GM12801 (cell line): ENCODE data around the gene CHST8.

Source experiments
- CTCF ChIP-seq: IDR thresholded peaks from one replicate; pipeline ENCODE4 v1.5.1; 2011; ENCODE audit warnings: control low read depth; ENCODE audit not compliant: insufficient read length; ENCODE audit errors: extremely low read depth

CHST8 gene

GRCh38 chr19:33587150-33587549, 34.6 kb upstream of the CHST8 start:
- no peak for TF ChIP-seq CTCF

DNA sequence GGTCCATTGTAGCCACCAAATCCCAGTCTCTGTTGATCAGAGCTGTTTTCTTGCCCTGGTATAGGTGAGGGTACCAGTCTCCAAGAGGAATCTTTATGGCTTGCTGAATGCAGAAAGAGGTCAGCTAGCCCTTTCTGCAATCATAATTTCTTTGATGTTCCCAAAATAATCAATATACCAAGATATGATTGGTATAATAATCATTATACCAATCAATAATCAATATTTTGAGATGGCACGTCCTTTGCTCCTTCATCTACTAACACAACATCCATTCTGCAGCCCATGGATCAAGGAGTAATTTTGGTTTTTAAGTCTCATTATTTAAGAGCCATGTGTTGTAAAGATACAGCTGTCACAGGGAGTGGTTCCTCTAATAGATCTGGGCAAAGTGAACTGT, 31.5 kb upstream of the CHST8 start:
- no peak for TF ChIP-seq CTCF

- TF ChIP-seq CTCF, result no peak
Observed at GRCh38 chr19:33595783-33596182, 26.0 kb upstream of the CHST8 start.

GRCh38 chr19:33601583-33601982, 20.2 kb upstream of the CHST8 start:
- no peak for TF ChIP-seq CTCF

DNA sequence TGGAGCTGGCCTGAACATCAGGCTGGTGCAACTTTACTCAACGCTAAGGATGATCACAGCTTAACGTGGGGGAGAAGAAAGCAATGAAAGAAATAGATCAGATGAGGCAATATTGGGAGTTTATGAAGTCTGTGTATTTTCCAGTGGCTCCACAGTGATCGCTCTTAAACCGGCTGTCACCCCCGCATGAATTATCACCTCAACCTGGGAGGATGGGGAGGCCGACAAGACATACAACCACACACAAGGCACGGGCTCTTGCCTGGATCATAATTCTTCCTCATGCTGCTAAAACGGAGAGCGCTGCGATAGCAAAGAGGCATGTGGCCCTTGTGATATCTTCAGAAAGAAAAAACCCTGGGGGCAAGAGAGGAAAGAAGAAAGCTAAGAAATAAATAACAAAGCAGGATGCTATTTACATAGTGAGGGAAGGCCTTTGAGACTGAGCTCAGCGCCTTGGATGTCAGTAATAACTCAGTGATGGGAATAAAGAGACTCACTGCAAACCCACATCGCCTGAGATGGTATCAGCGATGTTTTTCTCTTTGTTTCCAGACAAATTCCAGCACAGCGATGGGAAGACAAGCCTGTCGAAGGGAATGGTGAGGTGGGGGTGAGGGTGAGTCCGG, 19.1 kb upstream of the CHST8 start:
- no peak for TF ChIP-seq CTCF

DNA sequence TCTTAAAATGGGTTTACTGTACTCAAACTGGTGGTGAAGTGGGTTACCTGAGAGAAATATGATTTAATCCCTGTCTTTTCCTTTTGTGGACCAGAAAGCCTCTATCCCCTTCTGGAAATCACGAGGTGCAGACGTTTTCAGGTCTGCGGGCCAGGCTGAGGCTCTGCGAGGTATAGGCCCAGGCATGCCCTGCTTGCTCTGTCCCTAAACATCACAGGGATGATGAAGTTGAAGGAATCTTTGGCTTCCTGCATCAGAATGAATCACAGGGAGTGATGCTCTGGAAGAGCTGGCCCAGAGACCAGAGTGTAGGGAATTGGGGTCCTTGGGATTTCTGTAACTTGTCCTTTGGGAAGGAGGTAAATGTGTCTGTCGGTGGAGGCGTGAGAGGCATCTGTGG, 18.4 kb upstream of the CHST8 start:
- TF ChIP-seq CTCF, result no peak

DNA sequence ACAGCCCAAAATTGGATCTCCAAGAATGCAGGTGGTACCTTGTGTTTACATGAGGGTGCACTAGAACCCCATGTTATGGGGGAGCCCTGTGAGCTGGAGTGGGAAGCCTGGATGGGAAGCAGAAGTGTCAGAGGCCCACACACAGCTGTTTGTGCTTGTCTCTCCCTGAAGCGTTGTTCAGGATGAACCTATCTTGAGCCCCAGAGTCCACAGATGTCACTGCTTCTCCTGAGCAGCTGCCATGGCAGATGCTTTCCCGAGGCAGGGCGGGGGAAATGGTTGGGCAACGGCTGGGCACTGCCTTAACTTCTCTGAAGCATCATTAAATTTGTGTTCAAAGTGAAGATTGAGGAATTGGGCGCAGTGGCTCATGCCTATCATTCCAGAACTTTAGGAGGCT, 17.1 kb upstream of the CHST8 start:
- TF ChIP-seq CTCF, result no peak
